Lower leg skin (tissue), 3 donors: ENCODE measurements around the gene AP5S1.
A peak's percentile ranks its signal among the peaks of the same experiment; 100 is the strongest.

Experiments
- CTCF ChIP-seq, 3 donors: fragments of 450-650 bp; IDR thresholded peaks; one replicate each; pipeline ENCODE4 v1.5.1; 2016; ENCODE audit warnings: antibody characterized with exemption in 3 of 3, mild to moderate bottlenecking in 3 of 3, moderate library complexity in 2 of 3
- POLR2A ChIP-seq, 2 donors: fragments of 450-650 bp; IDR thresholded peaks; one replicate each; pipeline ENCODE4 v1.6.1; 2016 to 2017; ENCODE audit warnings: antibody characterized with exemption in 2 of 2, mild to moderate bottlenecking in 1 of 2, moderate library complexity in 1 of 2

GRCh38 chr20:3818155-3819151 lies 1.9 kb upstream of the AP5S1 start:
- TF ChIP-seq CTCF (IDR thresholded peaks at IDR 0.05) (peak in 1 of 3 donors; percentile 75), POLR2A (IDR thresholded peaks at IDR 0.05) (no peak)
